Fibroblast of upper back skin (primary cell): ENCODE measurements around the gene FJX1.
"Not testable (repeated sequence)": the region's sequence is repeated elsewhere in the genome, so short reads cannot be mapped to it uniquely, and the experiment has no call there.

ENCODE experiments used
- DNase-seq: peaks from one replicate; pipeline ENCODE4 v3.0.0-alpha.2; 2013

The FJX1 gene

DNA sequence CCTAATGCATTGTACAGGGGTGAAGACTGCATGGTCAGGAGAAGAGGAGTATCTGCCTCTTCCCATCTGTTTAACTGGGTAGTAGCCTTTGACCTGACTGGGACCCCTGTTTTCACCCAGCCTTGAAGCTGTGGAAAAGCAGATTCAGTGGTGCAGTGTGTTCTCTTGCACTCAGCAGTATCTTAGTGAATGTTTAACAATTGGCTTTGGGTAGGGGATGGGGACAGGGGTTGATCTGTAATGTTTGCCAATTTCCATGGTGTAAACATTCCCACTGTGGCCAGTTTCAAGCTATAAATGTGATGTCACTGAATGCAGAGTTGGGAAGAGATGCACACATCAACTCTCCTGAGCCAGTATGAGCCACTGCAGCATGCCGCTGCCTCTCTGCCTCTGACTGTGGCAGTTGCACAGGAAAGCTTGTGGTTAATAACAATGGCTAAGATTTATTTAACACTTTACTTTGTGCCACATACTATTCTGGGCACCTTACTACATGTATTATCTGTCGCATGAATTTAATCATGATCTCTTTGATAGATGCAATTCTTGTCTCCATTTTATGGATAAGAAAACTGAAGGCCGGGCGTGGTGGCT is 15.7 kb downstream of the FJX1 start:
- DNase-seq, result no peak

DNA sequence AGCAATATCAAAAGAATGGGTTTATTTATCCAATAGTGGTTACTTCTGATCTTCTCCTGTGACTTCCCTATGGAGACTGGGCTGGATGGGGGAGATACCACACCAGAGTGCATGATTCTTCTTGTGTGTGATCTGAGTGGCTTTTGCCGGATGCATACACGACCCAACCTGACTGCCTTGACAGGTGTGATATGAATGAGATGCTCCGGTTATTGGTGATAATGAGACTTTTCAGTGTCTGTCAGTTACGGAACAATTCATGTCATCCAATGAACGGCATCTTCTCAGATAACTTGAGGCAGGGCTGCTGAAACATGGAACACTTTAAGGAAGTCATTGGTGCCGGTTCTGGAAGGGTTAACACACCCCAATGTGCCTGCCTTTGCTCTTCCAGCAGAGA is 17.7 kb downstream of the FJX1 start:
- no peak for DNase-seq

DNA sequence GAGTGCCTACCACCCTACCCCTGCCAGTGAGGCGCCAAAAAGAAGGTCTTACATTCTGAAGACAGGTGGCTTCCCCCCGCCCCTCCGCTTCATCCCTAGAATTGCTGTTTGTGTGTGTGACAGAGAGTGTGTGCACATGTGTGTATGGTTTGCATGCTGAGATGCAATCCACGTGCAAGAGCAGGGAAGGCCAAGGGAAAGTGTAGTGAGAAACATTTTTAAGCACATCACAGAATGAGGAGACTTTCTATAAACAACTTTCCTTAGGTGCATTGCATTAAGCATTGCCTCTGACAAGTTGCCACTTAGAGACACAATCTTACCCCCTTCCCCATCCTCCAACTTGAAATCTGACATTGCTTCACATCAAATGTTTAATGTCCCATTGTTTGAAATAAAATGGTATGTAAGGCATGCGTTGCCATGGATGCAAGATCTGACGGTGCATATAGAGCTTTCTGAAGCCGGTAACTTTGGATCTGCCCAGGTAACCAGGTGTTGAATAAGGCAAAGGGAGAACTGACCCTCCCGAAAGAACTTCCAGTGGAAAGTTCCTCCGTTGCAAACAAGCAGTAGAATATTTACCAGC is 21.4 kb downstream of the FJX1 start:
- no peak for DNase-seq

DNA sequence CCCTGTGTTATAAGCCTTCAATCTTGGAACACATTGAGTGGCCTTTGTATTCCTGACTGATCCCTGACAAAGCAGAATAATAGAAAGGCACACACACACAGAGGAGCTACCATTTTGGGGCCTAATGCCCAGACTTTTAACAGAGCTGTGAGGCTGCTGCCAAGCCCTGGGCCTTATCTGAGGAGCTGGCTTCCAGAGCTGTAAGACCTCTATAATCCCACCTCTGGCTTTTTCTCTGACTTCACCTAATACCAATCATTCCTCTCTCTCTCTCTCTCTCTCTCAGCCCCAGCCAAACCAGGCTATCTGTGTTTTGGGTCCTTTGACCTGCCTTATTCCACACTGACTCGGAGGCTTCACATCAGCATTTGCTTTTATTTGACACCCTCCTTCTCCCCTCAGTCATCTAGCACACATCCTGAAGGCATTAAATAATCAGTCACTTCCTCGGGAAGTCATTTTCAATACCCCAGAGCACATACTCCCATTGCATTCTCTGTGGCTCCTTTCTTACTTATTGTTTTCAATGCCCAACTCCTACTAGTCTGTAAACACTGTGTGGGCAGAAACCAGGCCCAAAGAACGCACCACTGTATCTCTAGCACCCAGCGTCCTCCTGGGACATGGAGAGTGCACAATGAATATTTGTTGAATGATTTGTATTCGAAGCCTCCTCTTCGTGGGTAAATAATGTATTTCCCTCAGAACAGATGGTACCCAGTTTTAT is 23.1 kb downstream of the FJX1 start:
- no peak for DNase-seq

DNA sequence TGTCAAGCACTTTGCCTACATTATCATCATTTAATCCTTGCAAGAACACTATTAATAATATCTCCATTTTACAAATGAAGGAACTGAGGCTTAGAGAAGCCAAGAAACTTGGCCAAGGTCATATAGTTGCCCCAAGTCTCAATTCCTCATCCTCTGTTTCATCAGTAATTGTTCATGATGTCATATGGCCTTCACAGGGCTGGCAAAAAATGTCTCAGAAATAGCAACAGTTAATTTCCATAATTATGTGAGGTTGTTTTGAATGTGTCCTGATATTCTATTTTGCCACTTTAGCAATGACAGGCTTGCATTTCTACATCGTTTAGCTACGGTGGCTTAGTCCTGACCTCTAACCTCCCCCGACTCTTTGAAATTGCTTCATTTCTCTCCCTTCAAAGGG is 23.7 kb downstream of the FJX1 start:
- no peak for DNase-seq

DNA sequence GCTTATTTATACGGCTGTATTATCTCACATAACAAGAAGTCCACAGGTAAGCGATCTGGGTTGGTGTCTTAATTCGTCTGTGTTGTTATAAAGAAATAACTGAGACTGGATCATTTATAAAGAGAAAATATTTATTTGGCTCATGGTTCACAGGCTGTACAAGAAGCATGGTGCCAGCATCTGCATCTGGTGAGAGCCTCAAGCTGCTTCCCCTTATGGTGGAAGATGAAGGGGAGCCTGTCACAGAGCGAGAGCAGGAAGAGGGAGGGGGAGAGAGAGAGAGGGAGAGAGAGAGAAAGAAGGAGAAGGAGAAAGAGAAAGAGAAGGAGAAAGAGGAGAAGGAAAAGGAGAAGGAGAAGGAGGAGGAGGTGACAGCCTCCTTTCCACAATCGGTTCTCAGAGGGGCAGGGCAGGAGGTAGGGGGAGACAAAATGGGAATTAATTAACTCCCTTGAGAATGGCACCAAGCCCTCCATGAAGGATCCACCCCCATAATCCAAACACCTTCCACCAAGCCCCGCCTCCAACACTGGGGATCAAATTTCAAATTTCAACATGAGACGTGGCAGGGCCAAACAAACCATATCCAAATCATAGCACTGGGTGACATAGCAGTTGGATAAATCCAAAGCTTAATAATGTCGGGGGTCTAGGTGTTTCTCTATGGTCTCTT is 29.3 kb downstream of the FJX1 start:
- DNase-seq, result no peak

DNA sequence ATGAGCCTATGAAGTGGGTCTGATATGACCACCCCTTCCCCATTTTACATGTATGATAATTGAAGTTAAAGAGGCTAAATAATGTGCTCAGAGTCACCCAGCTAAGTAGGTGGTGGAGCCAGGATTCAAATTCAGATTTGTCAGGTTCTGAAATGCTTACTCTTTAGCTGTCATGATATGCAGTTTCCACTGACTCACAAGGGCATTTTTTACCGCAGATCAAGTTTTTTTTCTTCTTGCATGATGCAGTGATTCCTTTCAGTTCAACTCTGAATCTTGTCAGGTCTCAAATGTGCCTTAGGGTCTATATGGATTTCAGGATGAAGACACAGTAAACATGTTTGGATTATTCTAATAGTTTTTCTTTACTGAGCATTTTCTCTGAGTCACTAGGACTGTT is 31.7 kb downstream of the FJX1 start:
- peak; percentile 47 for DNase-seq

DNA sequence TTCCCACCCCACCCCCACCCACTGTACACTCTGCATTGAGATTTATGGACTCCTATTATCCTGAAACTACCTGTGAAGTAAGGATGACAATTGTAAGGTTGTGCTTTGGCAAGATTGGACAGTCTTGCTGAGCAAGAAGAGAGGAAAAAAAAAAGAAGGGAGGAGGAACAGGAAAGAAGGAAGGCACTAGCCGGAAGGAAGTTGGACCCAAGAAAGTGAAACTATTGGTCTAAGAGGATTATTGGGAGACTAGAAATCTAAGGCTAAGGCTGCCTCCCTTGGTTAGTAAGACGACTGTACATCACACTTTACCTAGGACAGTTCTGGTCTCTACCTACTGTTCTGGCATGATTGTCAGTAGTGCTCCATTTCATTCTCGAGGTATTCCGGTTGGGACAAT is 32.2 kb downstream of the FJX1 start:
- DNase-seq, result no peak

DNA sequence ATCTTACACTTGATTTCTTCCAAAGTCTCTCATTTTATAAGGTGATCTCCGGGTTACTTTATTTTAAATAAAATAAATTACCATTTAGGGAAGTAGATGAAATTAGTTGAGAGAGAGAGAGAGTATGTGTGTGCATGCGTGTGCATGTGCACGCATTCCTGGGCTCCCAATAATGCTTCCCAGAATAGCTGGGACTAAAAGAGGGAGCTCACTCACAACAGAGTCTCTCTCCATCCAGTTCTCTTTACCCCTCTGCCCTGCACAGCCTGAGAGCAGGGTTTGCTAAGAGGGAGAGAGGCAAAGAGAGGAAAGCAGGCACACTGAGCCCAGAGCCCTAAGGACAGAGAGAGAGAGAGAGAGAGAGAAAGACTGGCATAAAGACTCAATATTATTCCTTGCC is 33.0 kb downstream of the FJX1 start:
- no peak for DNase-seq

DNA sequence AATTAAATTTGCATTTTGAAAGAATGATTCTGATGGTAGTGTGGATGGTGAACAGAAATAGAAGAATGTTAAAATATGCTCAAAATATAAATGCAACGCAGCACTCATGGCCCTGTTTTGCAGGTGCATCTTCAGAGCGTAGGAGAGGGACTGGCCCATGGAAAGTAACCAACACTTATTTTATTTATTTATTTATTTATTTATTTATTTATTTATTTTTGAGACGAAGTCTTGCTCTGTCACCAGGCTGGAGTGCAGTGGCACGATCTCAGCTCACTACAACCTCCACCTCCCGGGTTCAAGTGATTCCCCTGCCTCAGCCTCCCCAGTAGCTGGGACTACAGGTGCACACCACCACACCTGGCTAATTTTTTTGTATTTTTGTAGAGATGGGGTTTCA is 34.5 kb downstream of the FJX1 start:
- DNase-seq, result not testable (repeated sequence)

DNA sequence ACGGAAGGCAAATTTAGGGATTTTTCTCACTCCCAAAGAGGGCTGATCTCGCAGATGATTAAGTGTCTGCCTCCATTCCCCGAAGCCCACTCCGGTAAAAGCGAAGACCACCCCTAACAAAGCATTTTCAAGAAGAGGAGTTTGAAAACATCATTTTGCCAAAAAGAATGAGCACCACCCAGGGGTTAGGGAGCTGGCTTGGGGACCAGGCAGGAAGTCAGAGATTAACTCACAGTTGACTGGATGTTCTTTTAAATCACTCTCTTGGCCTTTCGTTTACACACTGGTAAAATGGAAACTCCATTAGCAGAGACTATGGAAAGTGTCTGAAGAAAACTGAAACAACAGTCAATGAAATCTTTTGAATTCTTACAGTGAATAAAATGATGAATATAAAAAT is 36.5 kb downstream of the FJX1 start:
- no peak for DNase-seq

DNA sequence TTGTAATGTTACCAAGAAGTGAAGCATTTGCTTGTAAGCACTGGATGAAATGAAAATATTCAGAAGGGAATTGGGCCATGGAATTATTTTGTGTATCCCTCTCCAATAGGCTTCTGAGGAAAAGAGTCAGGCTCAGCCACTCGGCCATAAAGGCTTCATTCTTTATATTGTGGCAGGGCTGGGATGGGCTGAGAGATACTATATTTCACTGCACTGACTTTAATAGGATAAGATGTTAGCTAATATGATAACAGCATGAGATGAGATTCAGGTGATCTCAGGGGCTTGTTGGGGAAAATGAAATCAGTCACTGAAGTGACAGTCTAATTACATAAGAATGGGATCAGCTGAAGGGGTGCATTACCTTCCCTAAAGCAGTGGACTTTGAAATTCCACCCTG is 37.0 kb downstream of the FJX1 start:
- DNase-seq, result no peak

DNA sequence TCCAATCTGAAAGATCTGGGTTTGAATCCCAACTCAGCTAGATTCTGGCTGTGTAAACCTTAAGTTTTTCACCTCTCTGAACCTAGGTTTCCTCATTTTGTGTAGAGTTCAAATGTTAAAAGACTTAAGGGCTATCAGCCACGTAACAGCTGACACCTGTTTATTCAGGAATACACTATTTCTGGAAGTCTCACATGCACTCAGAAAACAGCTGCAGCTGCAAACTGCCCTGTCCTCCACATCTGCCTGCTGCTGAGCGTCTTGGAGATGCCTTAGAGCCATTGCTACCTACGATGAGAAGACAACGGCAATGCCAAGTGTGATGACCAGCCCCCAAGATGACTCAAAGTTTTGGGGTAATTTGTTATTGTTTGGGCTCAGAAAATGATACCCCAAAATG is 37.6 kb downstream of the FJX1 start:
- DNase-seq, result no peak

DNA sequence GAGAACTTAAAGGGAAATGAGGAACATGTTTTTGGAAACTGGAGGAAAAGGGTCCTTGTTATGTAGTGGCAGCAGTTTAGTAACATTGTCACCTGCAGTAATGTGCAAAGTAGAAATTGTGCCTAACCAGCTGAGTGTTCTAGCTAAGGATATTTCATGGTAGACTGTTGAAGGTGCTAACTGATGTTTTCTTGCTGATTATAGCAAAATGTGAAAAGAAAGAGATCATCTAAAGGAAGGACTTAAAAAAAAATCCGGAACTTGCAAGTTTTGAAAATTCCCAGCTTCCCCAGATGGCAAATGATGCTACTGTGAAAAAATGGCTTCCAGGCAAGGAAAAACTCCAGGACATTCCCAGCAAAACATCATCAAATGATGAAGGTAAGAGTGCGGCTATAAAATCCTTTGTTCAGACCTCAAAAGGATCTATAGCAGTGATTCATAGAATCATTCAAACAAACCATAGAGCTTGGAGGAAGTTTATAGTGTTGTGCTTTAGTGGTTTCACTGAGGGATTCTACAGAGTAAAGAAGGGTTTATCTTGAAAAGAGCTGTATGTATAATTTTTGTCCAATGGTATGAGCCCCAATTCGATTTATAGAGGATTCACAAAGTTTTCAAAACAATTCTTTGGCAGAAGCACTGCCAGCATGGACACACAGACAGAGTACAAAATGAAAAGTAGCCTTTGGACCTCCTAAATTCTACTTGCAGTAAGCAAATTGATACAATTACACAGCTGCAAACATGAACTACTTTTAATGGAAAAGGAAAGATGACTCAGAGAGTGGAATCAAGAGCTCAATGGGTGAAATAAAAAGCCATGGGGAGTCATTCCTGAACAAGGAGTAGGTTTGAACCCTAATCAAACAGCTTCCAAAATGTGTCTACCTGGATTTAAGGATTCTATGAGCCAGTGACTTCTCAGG is 40.0 kb downstream of the FJX1 start:
- no peak for DNase-seq

DNA sequence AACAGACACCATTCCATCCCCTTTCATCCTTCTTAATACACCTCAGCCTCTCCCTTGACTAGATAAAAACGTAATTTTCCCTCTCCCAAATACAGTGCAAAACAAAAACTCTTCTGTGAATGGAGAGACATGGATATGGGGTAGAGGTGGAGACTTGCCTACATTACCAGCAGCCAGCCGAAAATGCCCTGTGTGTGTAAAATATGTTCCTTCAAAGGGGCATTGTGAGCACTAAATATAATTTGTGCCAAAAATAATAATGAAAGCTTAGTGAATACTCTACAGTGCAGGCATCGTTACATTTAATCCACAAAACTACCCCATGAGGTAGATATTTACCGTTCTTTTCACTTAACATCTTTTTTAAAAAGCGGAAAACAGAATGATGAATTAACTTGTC is 43.3 kb downstream of the FJX1 start:
- DNase-seq, result no peak

DNA sequence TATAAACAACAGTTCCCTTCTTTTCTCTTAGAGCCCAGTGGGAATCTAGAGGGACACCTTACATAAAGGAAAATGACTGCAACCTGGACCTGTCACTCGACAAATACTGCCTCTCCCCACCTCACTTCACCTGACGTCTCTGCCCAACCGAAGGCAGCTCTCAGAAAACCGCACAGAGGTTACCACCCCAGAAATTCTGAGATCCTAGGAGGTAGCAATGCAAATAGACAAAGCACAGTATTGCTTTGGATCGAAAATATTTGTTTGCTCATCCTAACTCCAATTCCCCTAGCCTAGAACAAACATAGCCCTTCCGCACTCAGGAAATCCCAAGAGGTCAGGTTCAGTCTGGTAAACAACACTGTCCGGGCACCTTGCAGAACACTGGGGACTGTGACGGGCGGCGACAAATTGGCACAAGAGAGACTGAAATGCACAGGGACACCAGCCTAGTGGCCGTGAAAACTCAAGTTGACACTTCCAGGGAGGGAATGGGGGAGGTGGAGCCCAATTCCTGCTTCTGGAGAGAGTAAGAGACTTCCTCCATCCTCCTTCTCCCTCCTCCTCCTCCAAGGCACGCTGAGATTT is 43.9 kb downstream of the FJX1 start:
- DNase-seq, result no peak

DNA sequence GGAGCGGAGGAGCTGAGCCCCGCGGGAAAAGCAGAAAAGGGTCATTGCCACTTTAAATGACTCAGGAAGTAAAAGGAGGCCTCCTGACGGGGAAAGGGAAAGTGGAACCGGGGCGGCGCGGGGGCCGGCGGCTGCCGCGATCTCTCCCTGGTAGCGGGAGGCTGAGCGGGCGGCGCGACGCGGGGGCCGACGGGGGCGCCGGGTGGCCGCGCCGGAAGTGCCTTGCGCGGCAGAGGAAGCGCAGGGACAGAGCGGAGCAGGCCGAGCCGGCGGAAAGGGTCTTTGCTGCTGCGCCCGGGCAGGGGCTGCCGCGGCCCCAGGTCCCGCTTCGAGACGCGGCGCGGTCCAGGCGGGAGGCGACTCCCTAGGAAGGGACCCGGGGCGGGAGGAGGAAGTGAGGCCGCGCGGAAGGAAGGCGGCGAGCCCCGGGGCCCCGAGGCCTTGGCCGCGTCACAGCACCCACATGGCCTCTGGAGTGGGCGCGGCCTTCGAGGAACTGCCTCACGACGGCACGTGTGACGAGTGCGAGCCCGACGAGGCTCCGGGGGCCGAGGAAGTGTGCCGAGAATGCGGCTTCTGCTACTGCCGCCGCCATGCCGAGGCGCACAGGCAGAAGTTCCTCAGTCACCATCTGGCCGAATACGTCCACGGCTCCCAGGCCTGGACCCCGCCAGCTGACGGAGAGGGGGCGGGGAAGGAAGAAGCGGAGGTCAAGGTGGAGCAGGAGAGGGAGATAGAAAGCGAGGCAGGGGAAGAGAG is 44.6 kb downstream of the FJX1 start, which contains the start of gene TRIM44:
TSS of gene TRIM44 (plus strand) at position 127 of the 759 bp plus-strand sequence. CDS start at position 464, 337 bp downstream.
- peak; percentile 84 for DNase-seq

DNA sequence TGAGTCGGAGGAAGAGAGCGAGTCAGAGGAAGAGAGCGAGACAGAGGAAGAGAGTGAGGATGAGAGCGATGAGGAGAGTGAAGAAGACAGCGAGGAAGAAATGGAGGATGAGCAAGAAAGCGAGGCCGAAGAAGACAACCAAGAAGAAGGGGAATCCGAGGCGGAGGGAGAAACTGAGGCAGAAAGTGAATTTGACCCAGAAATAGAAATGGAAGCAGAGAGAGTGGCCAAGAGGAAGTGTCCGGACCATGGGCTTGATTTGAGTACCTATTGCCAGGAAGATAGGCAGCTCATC is 45.1 kb downstream of the FJX1 start:
- no peak for DNase-seq

DNA sequence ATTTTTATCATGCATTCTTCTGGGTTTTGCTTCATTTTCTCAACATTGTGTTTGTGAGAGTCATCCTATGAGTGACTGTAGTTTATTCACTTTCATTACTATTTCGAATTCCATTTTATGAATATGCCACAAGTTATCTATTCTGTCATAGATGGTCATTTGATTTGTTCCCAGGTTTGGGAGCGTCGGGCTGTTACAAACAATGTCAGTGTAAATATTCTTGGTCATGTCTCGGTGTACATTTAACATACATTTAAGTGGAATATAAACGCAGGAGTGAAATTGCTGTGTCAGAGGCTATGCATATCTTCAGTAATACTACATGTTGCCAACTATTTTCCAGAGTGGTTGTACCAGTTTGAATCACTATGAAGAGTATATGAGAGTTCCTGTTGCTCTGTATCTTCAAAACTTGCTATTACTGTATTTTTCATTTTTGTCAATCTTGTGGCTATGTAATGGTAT is 46.7 kb downstream of the FJX1 start:
- no peak for DNase-seq

DNA sequence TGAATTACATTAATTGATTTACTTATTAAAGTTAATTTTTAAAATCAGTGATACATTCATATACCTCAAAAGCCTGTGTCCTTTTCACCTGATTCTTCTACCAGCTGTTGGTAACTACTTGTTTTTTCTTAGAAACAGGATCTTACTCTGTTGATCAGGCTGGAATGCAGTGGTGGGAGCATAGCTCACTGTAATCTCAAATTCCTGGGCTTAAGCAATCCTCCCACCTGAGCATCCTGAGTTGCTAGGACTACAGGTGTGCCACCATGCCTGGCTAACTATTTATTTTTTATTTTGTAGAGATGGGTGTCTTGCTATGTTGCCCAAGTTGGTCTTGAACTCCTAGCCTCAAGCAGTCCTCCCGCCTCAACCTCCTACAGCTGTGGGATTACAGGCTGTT is 49.0 kb downstream of the FJX1 start:
- no peak for DNase-seq

DNA sequence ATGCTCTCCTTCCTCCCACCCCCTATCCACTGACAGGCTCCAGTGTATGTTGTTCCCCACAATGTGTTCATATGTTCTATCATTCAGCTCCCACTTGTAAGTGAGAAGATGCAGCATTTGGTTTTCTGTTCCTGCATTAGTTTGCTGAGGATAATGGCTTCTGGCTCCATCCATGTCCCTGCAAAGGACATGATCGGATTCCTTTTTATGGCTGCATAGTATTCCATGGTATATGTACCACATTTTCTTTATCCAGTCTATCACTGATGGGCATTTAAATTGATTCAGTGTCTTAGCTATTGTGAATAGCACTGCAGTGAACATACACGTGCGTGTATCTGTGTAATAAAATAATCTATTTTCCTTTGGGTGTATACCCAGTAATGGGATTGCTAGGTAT is 50.1 kb downstream of the FJX1 start:
- DNase-seq, result not testable (repeated sequence)
